Stimulated activated CD4-positive, alpha-beta T cell treated with anti-CD3 and anti-CD28 coated beads, Interleukin-15, amount 100 ng/mL, for 24 hours (primary cell): Measurements from ENCODE around the gene XYLT2.

Source experiments
- DNase-seq: peaks from one replicate; pipeline ENCODE4 v3.0.0-alpha.2; 2020

XYLT2 gene

DNA sequence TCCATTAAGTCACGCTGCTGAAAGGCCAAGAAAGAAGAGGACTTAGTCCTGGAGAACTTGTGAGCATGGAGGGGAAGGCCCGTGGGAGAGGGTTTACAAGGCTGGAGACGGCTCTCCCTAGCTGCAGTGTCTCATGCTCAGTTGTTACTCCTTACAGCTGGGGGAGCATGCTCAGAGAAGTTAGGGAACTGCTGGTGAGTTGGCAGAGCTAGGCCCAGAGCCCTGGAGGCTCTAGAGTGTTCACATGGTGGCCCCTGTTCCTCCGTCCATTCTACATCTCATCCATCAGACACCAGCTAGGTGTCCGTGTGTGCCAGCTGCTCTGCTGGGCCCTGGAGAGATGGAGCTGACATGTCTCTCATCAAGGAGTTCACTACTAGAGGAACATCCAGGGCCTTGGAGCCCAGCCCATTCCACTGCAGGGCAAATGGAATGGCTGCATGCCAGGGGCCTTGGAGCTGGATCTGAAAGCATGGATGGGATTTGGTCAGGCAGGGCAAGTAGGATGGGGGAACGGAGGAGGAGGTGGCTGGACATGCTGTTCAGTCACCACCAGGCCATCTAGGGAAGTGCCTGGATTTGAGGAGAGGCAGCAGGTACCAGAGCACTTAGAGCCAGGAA is 6.3 kb downstream of the XYLT2 start:
- no peak for DNase-seq

DNA sequence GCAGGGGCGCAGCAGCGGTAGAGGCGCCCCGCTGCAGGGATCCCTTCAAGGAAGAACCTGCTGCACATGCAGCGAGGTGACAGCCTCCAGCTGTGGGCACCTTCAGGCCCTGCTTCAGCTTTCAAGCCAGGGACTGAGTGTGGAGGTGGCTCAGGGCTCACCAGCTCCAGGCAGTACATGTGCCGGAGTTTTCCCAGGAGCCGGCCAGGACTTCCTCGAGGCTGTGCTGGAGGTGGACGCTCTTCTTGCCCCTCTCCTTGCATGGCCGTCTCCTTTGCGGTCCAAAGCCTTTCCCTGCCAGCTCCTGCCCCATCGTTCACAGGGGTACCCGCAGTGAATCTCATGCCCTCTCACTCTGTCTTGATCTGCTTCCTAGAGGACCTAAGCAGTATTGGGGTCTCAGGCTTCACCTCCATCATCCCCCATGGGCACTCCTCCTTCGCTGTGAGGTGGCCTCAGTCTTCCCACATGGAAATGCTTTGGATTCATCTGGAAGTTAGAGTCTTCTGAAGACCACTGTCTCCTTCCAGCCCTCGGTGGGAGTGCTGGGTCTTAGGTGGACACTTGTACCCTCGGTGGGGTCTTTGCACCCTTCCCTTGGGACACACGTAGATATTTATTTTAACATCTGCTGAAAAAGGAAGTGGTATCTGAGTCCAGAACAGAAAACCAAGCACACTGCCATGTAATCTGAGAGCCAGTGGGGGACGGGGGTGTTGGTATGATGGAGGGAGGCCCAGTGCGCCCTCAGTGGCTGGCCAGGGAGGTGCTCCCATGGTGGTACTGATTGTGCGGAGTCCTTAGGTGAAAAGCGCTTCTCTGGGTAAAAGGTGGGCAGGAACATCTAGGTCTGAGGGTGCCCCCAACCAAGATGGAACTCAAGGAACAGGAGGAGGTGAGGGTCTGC is 7.0 kb downstream of the XYLT2 start:
- DNase-seq = no peak

DNA sequence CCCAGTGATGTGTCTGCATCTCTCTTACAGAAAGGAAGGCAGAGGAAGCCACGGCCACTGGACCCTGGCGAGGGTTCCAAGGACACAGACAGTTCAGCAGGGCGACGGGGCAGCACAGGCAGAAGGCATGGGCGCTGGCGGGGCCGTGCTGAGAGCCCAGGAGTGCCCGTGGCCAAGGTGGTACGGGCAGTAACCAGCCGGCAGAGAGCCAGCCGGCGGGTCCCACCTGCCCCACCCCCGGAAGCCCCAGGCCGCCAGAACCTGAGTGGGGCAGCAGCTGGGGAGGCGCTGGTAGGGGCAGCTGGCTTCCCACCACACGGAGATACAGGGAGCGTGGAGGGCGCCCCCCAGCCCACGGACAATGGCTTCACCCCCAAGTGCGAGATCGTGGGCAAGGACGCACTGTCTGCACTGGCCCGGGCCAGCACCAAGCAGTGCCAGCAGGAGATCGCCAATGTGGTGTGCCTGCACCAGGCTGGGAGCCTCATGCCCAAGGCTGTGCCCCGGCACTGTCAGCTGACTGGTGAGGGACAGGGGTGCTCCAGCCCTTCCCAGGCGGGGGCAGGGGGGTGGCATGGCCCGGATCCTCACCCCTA is 7.8 kb downstream of the XYLT2 start:
- no peak for DNase-seq

DNA sequence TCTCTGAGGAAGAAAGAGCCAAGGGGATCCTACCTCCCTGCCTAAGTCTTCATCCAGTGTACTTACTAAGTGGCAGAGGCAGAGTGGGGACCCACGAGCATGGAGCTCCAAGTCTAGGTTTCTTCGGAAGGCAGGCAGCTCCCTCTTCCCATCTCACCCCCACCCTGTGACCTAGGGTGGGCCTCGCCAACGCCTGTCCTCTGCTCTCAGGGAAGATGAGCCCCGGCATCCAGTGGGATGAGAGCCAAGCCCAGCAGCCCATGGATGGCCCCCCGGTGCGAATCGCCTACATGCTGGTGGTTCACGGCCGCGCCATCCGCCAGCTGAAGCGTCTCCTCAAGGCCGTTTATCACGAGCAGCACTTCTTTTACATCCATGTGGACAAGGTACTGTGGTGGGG is 8.3 kb downstream of the XYLT2 start:
- DNase-seq = no peak

DNA sequence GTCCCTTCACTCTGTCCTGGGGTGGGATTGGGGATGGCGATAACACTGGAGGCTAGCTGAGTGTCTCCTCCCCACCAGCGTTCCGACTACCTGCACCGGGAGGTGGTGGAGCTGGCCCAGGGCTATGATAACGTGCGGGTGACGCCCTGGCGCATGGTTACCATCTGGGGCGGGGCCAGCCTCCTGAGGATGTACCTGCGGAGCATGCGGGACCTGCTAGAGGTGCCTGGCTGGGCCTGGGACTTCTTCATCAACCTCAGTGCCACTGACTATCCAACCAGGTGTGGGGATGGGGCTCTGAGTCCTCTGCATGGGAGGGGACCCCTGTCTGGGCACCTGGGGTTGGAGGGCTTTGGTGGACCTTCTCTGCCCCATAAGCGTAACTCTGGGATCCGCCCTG is 8.8 kb downstream of the XYLT2 start:
- DNase-seq = no peak

DNA sequence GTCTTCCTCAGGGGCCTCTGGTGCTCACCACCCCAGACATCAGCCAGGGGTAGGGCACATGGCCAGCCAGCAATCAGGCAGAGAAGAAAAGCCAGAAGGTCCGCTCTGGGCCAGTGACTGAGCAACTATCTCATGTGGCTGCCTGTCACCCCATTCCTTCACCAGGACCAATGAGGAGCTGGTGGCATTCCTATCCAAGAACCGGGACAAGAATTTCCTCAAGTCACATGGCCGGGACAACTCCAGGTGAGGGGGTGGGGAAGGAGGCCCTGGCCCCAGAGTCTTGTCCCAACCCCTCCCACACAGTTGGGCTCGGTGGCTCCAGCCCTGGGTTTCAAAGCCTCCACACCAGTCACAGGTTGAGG is 9.4 kb downstream of the XYLT2 start:
- no peak for DNase-seq

DNA sequence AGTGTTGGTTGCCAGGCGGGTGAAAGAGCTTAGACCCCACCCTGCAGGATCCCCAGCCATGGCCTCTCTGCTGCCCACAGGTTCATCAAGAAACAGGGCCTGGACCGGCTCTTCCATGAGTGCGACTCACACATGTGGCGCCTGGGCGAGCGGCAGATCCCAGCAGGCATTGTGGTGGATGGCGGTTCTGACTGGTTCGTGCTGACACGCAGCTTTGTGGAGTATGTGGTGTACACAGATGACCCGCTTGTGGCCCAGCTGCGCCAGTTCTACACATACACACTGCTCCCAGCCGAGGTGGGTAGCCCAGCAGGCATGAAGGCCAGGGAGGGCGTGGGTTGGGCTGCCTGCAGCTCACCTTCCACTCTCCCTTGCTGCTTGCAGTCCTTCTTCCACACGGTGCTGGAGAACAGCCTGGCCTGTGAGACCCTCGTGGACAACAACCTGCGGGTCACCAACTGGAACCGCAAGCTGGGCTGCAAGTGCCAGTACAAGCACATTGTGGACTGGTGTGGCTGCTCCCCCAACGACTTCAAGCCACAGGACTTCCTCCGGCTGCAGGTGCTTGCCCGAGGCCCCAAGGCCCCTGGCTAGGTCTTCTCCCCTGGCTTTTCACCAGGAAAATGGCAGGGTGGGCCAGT is 9.9 kb downstream of the XYLT2 start:
- DNase-seq = no peak

DNA sequence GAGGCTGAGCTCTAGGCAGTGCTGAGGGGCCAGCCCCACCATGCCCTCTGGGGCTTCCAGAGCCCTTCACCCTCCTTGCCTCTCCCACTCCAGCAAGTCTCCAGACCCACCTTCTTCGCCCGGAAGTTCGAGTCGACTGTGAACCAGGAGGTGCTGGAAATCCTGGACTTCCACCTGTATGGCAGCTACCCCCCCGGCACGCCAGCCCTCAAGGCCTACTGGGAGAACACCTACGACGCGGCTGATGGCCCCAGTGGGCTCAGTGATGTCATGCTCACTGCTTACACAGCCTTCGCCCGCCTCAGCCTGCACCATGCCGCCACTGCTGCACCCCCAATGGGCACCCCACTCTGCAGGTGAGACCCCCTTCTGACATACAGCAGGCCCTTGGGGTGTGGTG is 10.5 kb downstream of the XYLT2 start:
- no peak for DNase-seq

DNA sequence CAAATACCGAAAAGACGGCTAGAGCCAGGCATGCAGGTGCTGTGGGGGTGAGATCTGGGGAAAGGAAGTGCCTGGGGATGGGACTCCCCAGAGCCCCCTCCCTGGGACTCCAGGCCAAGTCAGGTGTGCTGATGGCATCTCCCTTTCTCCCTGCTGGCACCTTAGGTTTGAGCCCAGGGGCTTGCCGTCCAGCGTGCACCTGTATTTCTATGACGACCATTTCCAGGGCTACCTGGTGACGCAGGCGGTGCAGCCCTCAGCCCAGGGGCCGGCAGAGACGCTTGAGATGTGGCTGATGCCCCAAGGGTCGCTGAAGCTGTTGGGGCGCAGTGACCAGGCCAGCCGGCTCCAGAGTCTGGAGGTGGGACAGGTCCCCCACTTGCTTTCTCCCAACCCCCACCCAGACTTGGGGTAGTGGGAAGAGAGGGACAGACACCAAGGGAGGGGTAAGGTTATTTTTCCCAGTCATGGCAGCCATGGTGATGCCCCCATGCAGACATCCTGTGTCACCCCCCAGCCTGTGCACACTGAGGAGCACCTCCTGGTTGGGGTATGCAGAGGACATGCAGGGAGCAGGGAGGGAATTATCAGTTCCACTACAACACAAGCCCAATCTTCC is 11.1 kb downstream of the XYLT2 start:
- no peak for DNase-seq

DNA sequence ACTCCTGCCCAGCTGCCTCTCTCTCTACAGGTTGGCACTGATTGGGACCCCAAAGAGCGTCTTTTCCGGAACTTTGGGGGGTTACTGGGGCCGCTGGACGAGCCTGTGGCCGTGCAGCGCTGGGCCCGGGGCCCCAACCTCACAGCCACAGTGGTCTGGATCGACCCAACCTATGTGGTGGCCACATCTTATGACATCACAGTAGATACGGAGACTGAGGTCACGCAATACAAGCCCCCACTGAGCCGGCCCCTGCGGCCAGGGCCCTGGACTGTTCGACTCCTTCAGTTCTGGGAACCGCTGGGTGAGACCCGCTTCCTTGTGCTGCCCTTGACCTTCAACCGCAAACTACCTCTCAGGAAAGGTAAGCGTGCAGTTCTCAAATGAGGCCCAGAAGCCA is 12.3 kb downstream of the XYLT2 start:
- no peak for DNase-seq

DNA sequence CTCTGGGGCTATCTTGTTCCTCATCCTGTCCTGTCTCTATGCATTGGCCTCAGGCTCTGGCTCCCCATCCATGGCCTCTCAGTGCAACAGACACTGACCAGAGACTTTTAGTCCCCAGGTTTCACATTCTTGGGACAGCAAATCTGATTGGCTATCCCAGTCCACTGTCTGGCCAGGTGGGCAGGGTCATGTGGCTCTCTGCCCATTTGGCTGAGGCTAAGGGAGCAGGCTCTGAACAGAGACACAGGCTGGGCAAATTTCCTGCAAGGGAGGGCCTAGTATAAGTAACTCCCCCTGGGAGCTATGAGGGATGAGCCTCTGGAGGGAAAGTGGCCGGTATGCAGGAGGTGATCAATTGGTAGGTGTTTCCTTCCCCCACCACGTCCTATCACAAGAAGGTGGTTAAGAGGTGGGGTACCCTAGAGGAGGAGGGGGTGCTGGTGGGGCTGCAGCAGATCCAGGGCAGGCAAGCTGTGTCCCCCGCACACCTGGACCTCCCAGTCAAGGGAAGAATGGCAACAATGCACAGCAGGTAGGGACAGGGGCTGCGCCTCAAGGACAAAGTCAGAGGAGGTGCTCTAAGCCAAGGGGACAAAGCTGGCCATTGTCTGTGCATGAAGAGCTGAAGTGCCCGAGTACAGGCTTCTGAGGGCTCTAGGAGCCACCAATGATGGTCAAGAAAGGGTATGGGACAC is 13.2 kb downstream of the XYLT2 start:
- no peak for DNase-seq

DNA sequence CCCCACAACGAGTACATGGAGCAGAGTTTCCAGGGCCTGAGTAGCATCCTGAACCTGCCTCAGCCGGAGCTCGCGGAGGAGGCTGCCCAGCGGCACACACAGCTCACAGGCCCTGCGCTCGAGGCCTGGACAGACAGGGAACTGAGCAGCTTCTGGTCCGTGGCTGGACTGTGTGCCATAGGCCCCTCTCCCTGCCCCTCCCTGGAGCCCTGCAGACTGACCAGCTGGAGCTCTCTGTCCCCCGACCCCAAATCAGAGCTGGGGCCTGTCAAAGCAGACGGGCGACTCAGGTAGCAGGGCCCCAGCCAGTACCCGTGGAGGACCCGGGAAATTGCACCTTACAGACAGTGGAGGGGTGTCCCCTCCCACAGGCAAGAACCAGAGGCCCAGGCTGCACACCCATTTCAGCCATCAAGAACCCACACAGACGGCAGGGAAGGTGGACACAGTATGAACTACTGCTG is 14.1 kb downstream of the XYLT2 start:
- no peak for DNase-seq

DNA sequence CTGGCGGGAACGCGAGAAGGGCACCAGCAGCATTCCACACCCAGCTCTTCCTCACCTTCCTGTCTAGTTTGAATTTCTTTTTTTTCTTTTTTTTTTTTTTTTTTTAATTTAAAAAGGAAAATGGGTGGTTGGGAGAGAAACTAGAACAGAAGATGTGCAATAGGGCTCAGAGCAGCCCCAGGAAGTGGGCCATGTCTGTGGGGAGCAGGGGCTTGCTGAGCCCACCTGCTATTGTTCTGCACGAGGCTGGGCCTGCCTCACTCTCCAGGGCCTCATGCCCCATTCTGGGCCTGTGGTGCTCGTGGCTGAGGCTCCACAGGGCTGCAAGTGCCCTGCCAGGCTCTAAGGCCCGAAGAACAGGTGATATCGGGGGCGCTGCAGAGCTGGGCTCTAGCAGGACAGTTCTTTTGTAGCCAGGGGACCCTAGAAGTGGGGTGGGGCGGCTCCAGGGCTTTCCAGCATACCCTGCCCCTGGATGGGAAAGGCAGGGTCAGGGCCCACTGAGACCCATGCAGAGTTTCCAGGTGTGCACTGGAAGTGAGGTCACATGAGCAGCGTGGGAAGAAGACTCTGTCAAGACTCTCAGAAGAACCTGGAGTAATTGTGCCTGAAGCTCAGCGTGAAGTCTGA is 14.7 kb downstream of the XYLT2 start:
- no peak for DNase-seq

DNA sequence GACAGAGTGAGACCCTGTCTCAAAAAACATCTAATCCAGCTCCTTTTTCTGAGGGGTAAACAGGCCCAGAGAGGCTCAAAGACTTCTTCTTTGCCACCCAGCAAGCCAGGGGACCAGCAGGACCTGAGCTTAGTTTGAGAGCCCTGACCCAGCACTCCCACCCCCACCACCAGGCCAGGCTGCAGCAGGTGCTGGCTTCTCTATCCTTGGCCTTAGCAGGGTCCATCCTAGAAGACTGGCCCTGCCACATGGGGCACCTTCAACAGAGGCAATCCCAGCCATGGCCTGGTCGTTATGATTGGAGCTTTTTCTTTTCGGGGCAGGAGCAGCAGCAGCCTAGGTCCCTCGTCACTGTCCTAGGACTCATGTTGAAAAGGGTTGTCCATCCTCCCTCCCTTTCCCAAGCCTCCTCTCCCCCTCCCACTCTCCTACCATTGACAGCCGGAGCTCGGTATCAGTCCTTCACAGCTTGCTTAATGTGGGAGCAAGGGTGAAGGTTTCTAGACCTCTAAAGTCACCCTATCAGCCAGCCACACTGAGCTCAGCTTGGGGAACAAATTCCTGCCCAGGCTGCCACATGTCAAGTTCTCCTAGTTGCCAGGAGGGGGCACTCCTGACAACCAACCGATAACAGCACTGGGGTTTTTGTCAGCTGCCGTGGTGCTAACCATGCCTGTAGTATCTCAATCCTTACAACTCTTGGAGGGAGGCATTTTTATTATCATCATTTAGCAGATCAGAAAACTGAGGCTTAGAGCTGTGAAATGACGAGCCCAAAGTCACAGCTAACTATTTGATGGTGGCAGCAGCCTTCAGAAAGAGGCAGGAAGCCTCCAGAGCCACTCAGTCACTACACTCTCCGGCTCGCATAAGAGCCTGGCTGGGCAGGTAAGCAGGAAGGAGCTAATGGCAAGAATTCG is 15.9 kb downstream of the XYLT2 start:
- DNase-seq = peak; percentile 67

DNA sequence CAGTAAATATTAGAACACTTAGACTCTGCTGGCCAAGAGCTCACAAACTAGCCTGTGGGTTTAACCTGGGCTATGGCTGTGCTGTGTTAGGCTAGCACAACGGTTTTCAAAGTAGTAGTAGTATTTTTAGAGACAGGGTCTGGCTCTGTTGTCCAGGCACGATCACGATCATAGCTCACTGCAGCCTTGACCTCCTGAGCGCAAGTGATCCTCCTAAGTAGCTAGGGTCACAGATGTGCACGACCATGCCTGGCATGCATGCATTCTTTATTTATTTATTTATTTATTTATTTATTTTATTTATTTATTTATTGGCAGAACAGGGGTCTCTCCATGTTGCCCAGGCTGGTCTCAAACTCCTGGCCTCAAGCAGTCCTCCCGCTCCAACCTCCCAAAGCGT is 16.7 kb downstream of the XYLT2 start:
- no peak for DNase-seq

DNA sequence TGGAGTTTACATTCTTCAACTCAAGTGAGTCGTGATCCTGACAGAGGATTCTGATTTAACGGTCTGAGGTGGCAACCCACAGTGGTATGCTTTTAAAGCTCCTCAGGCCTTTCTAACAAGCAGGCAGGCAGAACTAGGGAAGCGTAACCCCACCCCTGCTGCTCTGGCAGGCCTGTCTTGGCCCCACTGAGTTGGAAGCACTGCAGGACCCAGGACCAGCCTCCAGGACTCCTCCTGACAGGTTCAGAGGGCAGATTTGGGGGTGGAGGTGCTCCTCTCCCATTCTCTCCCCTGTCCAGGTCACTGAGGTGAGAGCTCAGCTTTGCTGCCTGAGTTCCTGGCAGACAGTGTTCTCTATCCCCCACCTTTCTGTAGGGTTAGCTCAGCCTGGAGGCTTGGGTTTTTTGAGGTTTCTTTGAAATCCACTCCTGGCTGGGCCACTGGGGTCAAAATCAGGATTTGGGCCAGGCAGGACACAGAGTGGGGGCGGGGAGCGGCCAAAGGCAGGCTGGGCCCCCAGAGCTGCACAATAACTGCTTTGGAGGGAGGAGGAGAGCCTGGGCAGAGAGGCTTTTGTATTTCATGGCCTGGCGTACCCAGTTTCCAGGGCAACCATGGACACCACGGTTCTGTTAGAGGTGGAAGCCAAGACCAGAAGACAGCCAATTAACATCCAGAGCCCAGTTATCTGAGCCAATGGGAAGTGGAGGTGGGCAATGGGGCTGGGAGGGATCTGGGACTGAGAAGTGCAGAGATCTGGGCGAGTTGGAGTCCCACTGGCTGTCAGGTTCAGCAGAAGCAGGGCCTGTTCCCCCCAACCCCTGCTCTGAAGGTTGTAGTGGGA is 17.5 kb downstream of the XYLT2 start:
- no peak for DNase-seq

DNA sequence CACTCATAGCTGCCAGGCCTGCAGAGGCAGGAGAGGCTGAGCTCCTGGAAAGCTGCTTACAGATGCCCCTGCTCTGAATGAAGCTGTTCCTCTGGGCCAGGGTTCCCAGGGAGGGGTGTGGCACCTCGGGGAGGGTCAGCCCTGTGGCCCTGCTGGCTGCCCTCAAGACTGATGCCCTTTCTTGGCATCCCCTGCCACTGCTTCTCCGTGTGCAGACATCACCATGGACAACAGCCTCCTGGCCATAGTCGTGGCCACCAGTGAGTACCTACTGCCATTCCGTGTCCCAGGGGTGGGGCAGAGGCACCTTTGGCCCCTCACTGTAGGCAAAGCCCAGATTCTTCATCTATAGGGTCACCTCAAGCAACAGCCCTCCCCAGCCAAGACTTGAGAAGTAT is 18.1 kb downstream of the XYLT2 start:
- DNase-seq = no peak

DNA sequence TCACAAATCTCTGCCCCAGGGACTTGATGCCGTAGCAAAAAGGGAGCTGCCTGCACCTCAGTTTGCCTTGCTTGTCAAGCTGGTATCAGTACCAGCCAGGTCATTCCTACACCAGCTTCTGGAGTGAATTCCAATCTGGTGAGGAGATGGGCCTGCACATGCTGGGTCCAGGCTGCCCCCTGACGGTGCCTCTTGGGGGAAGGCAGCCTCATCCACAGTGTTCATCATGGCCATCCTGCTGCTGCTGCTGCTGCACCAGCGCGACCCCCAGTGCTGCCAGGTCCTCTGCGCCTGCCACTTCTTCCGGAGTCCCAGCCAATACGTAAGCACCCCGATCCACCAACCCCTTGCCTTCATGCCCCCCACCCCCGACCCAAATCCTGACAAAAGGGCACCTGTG is 18.8 kb downstream of the XYLT2 start:
- no peak for DNase-seq

DNA sequence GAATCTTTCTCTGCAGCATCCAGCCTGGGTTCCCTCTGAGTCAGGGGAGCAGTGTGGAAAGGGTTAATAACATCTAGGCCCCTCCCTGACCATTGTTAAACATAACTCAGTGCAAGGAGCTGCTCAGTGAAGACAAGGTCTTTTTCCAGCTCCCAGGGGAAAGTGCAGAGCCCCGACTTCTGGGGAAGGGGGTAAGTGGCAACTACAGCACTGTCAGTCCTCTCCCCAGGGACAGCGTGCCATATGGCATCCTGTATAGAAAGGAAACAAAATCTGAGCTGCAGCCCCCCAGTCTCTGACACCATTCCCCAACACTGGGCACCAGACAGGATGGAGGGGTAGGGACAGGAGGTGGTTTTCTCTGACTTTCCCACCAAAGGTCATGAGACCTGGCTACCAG is 19.2 kb downstream of the XYLT2 start:
- DNase-seq = no peak
